Head of caudate nucleus (tissue), 42 donors: ENCODE measurements around the gene BCL11A.
A peak's percentile ranks its signal among the peaks of the same experiment; 100 is the strongest.

ENCODE experiments used
- DNase-seq, 42 donors: peaks; one replicate each; pipeline versions ENCODE4 v3.0.0 to v3.0.0-alpha.2; 2020 to 2021; ENCODE audit warnings: mixed read lengths in 7 of 42
- intact Hi-C: fragments of 100-400 bp; cut with DNase I; formaldehyde crosslinking; loops from one replicate; pipeline ENCODE4 v1.15.0; 2022

Gene BCL11A

DNA sequence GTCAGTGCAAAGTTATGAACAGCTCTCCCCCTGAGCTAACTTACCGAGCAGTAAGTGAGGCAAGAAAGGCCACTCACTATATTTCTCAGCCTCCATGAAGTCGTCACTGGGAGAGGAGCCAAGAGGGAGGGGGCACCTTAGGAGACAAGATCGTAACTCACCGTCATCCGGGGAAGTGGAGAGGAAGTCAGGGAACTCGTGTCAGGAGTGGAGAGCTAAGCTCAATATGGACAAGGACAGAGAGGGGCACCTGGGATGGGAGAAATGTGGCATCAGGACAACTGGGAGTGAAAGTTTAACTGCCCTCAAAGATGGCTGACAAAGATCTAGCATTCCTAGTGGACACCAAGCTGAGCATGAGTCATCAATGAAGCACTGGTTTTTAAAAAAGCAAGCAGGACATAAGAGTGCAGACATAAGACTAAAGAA, 37.1 kb downstream of the BCL11A start:
- no peak for DNase-seq
- intact Hi-C loops, result no loop called here

DNA sequence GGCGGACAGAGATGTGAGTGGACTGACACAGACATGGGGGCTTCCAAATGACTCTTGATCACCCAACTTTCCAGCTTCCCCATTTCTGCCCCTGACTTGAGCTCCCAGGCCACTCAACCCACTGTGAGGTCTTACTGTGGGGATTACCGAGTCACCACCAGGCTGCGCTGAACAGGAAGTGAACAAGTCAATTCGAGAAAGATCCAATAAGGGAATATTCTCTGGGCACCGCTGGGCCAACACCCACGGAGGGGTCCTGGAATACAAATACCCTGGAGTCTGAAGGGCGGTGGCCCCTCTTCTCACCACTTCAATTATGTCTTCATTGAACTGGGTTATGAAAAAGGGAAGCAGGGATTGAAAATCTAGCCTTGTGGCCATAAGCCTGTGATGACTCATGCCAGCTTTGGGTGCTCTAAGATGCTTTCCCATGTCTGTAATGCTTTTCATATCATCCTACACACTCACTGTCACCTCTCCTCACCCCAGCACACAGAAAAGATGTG, 37.7 kb downstream of the BCL11A start:
- DNase-seq, result peak in 3 of 42 donors; percentile 29 to 62 (median 57)
- intact Hi-C loops, result no loop called here

DNA sequence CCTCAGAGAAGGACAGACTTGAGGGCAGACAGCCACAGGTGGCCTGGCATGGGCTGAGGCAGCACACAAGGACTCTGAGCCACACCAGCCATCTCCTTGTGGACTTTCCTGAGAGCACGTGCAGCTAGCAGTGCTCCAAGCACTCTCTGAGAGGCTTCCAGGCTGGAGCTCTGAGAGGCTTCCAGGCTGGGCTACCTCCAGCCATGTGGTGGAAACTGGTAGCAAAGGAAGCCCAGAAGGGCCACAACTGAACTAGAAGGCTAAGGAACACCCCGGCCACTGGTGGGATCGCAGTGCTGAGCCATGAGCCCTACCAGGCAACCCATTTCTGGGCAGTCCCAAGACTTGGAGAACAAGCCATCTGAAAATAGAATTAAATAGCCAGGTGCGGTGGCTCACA, 39.5 kb downstream of the BCL11A start:
- no peak for DNase-seq
- intact Hi-C loops, result no loop called here

DNA sequence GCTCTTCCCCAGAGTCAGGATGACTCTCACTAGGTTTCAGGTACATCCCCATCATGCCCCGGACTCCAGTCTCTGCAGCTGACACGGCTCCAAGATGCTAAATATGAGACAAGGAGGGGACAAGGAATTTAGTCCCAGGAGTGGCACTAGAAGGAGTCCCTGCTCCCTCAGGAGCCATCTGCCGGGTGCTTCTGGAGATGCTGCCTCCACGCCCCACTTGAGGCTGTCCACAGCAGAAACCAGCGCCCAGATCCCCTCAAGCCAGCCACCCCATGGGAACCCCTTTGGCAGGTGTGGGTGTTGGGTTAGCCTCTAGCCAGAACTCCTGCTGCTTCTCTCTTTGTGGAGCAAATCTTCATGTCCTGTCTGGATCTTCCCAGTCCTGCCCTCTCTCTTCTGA, 40.3 kb downstream of the BCL11A start:
- intact Hi-C loops, result no loop called here
- no peak for DNase-seq

DNA sequence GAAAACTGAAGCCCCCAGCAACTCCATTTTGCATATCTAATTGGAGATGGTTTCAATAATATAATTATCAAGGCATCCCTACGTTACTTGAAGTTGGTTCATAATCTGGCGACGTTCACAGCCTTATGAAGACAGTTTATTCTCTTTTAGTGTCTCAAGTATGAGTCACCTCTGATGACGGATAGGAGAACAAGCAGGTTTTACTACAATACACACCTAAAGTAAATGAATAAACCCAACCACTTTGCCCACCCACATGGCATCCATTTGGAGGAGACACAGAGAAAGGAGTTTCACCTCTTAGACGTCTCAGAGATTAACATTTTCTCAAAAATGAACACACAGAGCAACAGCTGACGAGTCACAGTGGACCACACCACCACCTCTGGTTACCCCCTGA, 40.8 kb downstream of the BCL11A start:
- intact Hi-C loops, result no loop called here
- DNase-seq, result peak in 3 of 42 donors; percentile 22 to 53 (median 35)

DNA sequence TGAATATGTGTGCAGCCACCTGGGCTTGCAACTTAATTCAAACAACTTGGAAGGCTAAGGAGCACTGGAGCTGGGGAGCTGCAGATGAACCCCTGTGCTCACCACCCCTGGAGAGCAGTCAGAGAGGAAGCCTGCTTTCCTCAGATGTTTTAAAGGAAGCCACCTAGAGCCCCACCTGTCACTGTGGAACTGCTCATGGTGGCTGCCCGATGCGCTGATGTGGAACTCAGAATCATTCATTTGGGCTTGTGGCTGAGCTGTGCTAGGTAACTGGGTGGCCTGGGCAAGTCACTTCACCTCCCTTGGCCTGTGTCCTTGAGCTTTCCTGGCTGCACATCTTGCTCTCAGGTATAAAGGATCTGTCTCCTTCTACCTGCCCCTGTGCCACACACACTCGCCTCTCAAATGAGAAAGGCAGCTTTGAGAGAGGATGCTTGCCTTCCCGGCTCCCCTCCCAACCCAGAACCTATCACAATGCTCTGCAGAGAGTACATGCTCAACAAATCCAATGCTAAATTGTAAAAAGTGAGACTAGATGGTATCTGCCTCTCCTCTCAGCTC, 41.3 kb downstream of the BCL11A start:
- intact Hi-C loops, result no loop called here
- DNase-seq, result no peak

DNA sequence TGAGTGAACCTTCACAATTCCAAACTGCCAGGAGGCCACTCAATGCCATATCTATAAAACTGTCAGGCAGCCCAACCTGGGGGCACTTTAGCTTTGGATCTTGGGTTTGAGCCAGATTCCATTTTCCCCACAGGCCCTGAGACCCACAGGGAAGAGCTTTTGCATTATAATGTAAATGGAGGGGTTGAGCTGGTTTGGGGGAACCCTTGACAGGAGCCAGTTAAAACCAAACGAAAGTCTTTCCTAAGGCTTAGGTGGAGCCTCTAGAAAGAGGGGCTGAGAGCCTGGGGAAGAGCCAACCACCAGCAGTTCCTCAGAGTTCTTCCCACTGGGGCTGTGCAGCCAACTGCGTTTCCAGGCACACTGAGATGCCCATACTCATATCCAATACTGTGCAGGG, 42.7 kb downstream of the BCL11A start:
- DNase-seq, result no peak
- intact Hi-C loops, result no loop called here

DNA sequence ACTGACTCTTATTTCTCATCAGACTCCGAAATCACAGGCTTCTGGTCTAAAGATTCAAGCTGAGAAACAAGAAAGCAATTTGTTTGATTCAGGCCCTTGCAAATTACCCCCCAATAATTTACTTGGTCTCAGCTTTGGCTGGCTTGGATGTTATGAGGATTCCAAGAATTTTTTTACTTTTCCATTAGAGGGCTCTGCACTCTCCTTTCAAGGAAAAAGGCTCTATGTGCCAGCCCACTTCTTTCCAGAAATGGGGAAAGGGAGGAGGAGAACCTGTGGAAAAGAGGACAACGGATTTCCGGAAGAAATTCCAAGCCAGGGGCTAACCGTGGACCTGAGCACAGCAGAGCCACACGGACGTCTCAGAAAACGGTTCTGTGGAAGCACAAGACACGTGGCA, 44.4 kb downstream of the BCL11A start:
- DNase-seq, result no peak
- intact Hi-C loops, result no loop called here

DNA sequence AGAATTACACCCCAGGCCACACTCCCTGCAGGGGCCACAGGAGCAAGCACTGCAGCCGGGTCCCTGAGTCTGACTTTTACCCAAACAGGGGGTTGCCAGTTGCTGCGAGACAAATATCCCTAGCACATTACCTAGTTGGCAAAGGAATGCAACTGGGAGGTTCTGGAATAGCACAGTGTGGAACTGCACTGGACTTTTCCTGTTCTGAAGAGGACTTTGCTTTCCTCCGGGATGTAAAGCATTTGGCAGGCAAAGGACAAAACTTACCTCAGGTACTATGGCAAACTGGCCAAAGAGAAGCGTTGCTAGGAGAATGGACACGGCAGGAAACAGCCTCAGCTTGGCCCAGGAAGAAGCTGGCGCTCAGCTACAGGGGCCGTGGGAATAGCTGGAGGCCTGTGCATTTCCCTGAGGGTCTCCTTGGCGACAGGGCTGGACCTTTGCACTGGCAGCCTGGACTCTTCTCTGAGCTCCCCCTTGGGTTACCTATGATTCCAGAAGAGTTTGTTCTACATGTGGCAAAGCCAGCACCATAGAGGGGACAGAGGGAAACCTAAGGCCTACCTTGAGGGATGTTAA, 45.0 kb downstream of the BCL11A start:
- intact Hi-C loops, result no loop called here
- no peak for DNase-seq

DNA sequence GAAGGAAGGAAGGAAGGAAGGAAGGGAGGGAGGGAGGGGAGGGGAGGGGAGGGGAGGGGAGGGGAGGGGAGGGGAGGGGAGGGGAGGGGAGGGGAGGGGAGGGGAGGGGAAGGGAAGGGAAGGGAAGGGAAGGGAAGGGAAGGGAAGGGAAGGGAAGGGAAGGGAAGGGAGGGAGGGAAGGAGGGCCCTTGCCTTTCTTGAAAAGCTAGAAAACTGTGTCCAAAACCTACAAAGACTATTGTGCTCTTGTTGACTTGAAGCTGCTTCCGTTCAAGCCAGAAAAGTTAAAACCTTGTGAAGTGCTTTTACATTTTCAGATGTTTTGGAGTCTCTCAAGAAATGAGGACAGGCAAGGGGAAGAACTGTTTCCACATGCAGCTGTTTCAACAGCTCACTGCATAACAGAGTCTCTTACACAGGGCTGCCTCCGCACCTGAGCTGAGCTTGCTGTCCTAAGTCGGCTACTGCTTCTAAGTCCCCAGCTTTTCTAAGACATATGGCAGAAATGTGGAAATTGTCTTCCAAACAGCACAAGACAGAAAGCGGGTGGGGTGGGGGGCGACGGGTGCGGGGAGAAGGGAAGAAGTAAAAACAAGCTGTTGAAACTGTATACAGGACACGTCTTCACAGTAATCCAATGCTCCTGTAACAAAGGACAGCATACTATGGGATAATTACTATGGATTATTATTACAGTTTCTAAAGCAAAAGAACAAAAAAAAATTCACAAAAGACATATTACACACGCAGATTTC, 46.1 kb downstream of the BCL11A start:
- no peak for DNase-seq
- intact Hi-C loops, result no loop called here

DNA sequence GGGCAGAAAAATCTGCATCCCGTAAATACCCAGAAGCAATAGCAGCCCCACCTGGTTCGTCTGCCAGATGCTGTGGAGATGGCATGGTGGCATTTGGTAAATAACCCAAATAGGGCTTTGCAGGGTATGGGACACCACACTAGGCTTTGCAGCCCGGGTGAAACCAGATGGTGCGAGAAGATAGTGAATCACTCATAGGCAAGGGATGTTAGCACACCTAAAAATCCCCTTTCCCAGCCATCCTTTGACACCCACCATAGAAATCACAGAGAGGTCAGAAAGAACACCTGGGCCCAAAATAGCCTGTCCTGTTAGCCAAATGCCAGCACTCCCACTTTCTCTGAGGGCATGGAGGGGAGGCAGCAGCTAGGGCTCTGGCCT, 47.6 kb downstream of the BCL11A start:
- no peak for DNase-seq
- intact Hi-C loops, result no loop called here

DNA sequence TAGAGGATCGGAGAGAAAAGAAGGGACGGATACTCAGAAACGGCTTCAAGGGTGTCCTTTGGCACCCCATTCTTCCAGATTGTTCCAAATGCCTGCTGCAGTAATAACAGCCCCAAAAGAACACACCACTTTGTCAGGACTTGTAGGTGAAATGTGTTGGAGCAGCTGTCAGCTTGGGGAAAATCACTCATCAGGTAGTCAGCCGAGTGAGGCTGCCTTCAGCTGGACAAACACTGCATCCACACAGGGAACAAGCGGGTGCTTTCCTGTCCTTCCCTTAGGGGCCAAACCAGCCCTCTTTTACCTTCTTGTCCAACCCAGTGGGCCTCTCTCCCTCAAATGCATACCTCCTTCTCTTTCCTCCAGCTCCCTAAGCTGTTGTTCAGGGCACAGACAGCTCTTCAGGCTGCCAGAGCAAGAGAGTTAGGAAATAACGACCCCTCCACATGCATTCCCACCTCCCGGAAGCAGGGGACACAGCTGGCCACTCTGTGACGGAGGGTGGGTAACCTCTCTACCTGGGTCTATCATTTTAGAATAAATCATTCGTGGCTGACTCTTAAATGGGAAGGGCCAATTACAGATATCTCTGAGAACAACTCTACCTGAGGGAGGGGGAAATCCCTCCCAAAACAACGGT, 48.1 kb downstream of the BCL11A start:
- no peak for DNase-seq
- intact Hi-C loops, result no loop called here

DNA sequence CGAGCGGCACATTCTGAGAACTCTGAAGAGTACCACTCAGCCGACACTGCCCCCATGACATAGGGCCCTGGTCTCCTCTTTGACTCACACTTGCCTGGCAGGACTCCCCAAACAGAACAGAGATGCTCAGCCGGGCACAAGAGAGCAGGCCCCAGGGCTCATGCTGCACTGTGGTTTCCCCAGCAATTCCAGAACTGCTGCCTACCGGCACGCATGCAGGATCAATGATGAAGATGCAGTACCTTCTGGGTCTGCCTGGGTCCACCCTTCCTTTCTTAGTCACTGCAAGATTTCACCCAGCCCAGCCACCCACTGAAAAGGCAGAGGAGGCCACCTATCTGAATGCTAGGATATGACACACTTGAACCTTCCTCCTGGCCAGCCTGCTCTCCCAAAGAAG, 49.4 kb downstream of the BCL11A start:
- intact Hi-C loops, result no loop called here
- DNase-seq, result no peak

DNA sequence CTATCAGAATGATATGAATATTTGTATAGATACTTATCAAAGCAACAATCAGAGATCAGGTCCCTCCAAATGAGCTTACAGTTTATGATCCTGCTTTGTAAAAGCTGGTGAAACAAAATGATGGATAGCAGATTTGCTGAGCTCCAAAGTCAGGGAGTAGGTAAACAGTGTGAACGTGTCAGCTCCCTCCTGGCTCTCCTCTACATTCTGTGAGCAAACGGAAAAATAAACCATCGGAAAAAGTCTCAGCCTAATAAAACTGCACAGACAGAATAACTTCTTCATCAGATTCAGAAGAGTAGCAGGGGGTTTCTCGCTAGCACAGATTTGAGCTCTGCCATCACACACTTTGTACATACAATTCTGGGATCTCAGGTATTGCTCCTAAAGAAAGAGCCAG, 51.3 kb downstream of the BCL11A start:
- DNase-seq, result no peak
- intact Hi-C loops, result no loop called here

DNA sequence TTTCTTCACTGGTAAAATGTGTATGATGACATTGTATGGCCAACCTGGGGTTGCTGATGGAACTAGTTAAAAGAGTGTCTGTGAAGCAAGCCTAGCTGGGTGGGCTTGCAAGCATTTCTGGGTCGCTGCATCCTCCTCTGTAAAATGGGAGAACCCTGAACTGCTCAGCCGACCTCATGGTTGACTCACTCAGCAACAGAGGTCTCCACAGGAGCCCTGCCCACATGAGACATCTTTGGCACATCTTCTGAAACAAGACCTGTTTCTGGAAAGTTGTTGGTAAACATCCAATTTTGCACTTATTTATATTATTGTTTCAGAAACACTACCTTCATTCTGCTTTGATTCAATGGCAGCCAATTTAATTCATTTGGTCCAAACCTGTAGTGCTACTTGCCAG, 52.6 kb downstream of the BCL11A start:
- DNase-seq, result no peak
- intact Hi-C loops, result no loop called here

DNA sequence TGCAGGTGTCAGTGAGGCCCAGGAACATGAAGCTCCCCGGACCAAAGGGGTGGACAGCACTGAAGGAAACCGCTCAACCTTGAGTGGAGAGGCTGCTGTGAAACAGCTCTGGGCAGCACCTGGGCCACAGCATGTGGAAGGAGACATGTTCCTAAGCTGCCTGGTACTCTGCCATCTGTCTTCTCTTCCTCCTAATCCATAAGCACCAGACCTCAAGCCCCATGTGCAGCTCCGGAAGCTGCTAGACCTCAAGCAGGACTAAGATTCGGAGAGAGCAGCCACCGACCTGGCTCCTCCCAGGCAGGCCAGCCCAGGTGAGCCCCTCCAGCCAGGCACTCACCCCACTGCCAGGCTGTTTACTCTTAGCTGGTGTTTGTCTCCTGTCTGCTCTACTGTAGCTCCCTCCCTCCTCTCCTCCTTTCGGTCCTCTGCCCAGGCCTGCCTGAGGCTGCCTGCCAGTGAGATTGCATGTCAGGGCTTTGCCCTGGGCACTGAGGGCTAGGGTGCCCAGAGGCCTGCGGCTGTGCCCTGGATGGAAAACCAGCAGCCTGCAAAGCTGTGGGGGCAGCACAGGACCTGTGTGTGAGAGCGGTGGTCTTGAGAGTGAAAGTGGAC, 53.7 kb downstream of the BCL11A start:
- intact Hi-C loops, result no loop called here
- DNase-seq, result no peak

DNA sequence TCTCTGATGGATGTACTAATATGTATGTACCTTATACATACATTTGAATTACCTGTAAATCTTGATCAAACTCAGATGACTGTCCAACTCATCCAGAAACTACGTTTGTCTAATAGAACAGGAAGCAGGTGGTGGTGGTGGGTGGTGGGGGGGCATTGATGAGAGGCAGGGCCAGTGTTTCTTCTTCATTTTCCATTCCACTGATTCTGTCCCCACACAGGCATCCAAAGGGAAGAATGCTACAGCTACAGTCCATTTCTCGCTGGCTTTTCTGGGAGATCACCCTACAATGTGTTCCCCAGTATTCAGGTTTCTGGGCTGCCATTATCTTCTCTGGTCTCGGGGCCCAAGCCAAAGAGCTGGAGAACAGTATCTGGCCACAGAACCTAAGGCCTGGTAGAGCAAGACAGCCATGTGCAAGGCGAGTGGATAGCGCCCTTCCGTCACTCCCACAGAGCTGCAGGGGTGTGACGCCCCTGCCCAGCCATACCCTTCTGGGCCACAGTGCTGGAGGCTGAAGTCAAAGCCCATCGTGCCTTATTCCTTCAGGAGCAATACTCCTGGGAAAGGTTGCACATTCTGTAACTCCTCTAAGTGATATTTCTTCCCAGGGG, 54.5 kb downstream of the BCL11A start:
- intact Hi-C loops, result no loop called here
- DNase-seq, result no peak

DNA sequence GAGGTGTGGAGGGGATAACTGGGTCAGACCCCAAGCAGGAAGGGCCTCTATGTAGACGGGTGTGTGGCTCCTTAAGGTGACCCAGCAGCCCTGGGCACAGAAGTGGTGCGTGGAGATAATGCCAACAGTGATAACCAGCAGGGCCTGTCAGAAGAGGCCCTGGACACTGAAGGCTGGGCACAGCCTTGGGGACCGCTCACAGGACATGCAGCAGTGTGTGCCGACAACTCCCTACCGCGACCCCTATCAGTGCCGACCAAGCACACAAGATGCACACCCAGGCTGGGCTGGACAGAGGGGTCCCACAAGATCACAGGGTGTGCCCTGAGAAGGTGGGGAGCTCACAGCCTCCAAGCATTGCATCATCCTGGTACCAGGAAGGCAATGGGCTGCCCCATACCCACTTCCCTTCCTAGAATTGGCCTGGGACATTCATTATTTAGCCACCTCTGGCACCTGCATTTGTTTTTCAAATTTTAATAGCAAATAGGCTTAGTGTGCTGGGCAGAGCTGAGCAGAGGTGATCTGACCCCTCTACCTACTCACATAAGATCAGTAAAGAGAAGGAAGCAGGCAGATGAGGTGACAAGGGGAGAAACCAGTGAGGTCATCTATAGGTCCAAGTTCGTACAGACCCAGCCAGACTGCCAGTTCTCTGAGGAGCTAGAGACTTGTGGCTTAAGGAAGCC, 55.2 kb downstream of the BCL11A start:
- intact Hi-C loops, result no loop called here
- no peak for DNase-seq

DNA sequence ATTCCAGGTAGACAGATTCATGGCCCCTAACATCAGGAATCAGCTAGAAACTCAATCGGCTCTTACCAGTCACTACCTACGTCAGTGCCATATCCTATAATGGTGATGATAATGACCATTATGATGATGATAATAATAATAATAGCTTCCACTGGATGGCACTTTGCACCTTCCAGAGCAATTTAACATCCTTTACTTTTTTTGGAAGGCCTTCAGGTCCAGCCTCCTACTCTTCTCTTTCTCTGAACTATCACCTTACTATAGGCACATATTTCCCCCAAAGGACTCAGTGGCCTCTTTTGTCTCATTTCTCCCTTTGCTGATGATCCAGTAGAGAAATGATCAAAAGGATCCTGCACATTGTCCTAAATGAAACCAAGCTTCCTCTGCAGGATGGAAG, 56.0 kb downstream of the BCL11A start:
- intact Hi-C loops, result no loop called here

More for the DNA sequence above, 56.0 kb downstream of the BCL11A start:
- no peak for DNase-seq
